Measurements from ENCODE around the gene CHRDL1. TPM values are rescaled to one million over a fixed set of nuclear protein-coding genes. Genes with fewer than 3 reads are reported as not detected.

CHRDL1 gene
- total RNA-seq, 1 experiment from 2014 or later, result 11.1 TPM

GRCh38 chrX:110803506-110803905, 7.9 kb upstream of the CHRDL1 start (continued):
- TF ChIP-seq IRF2 (CRISPR knock-in tag; IDR thresholded peaks at IDR 0.05; ENCODE audit: borderline replicate concordance, low read depth) (no peak), SMAD3 (CRISPR knock-in tag; IDR thresholded peaks at IDR 0.05; ENCODE audit: borderline replicate concordance) (no peak), NFATC4 (CRISPR knock-in tag; IDR thresholded peaks at IDR 0.05) (no peak), JAZF1 (CRISPR knock-in tag; IDR thresholded peaks at IDR 0.05) (no peak), ELF4 (CRISPR knock-in tag; IDR thresholded peaks at IDR 0.05; ENCODE audit: low read depth) (no peak), FOXP1 (CRISPR knock-in tag; IDR thresholded peaks at IDR 0.05; ENCODE audit: borderline replicate concordance) (no peak), ZNF423 (CRISPR knock-in tag; IDR thresholded peaks at IDR 0.05) (no peak), HMGXB4 (CRISPR knock-in tag; IDR thresholded peaks at IDR 0.05) (no peak), CREM (CRISPR knock-in tag; IDR thresholded peaks at IDR 0.05) (no peak)
- TF ChIP-seq, protein P1, sequence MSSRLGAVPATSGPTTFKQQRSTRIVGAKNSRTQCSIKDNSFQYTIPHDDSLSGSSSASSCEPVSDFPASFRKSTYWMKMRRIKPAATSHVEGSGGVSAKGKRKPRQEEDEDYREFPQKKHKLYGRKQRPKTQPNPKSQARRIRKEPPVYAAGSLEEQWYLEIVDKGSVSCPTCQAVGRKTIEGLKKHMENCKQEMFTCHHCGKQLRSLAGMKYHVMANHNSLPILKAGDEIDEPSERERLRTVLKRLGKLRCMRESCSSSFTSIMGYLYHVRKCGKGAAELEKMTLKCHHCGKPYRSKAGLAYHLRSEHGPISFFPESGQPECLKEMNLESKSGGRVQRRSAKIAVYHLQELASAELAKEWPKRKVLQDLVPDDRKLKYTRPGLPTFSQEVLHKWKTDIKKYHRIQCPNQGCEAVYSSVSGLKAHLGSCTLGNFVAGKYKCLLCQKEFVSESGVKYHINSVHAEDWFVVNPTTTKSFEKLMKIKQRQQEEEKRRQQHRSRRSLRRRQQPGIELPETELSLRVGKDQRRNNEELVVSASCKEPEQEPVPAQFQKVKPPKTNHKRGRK (CRISPR knock-in tag; IDR thresholded peaks at IDR 0.05; ENCODE audit: borderline replicate concordance), result no peak

- Mint-ChIP-seq H3K4me3 (peak overlapping the region; percentile 79), H3K9me3 (no peaks in the 10 kb centered on the region), H3K36me3 (no peaks in the 10 kb centered on the region), H3K27ac (no peak overlapping the region), H3K4me1 (peaks cover 19% of the 10 kb centered on the region), H3K27me3 (ENCODE audit: low read depth) (peaks cover 9% of the 10 kb centered on the region)
- CTCF ChIA-PET, result interaction anchor here (0.7 to 1.6 kb wide), 3 partner anchors 41 to 57 kb away, joined by 4 to 6 read pairs (median 4); no protein-coding TSS in a partner anchor
- POLR2A ChIA-PET, result interaction anchor here (1.1 to 1.2 kb wide), 2 partner anchors 18 to 41 kb away, joined by 4 read pairs; no protein-coding TSS in a partner anchor
- no peak for ATAC-seq
- DNase-seq (ENCODE audit: low spot score), result no peak
- TF ChIP-seq ZNF416 (CRISPR knock-in tag; IDR thresholded peaks at IDR 0.05) (no peak), ZNF532 (CRISPR knock-in tag; IDR thresholded peaks at IDR 0.05; ENCODE audit: borderline replicate concordance) (no peak), EMX1 (CRISPR knock-in tag; IDR thresholded peaks at IDR 0.05) (no peak), GRHL2 (CRISPR knock-in tag; IDR thresholded peaks at IDR 0.05; ENCODE audit: insufficient replicate concordance, severe bottlenecking) (no peak), ZNF219 (CRISPR knock-in tag; IDR thresholded peaks at IDR 0.05; ENCODE audit: borderline replicate concordance) (no peak), NFYB (CRISPR knock-in tag; conservative IDR thresholded peaks at IDR 0.05; ENCODE audit: low read depth) (no peak), ZSCAN18 (CRISPR knock-in tag; IDR thresholded peaks at IDR 0.05) (no peak), SOX15 (CRISPR knock-in tag; IDR thresholded peaks at IDR 0.05) (no peak), CBFB (CRISPR knock-in tag; IDR thresholded peaks at IDR 0.05; ENCODE audit: low read depth) (no peak), IRF2 (CRISPR knock-in tag; IDR thresholded peaks at IDR 0.05; ENCODE audit: borderline replicate concordance, low read depth) (no peak), ZNF423 (CRISPR knock-in tag; IDR thresholded peaks at IDR 0.05) (no peak), HMGXB4 (CRISPR knock-in tag; IDR thresholded peaks at IDR 0.05) (no peak)
- TF ChIP-seq, protein P2, sequence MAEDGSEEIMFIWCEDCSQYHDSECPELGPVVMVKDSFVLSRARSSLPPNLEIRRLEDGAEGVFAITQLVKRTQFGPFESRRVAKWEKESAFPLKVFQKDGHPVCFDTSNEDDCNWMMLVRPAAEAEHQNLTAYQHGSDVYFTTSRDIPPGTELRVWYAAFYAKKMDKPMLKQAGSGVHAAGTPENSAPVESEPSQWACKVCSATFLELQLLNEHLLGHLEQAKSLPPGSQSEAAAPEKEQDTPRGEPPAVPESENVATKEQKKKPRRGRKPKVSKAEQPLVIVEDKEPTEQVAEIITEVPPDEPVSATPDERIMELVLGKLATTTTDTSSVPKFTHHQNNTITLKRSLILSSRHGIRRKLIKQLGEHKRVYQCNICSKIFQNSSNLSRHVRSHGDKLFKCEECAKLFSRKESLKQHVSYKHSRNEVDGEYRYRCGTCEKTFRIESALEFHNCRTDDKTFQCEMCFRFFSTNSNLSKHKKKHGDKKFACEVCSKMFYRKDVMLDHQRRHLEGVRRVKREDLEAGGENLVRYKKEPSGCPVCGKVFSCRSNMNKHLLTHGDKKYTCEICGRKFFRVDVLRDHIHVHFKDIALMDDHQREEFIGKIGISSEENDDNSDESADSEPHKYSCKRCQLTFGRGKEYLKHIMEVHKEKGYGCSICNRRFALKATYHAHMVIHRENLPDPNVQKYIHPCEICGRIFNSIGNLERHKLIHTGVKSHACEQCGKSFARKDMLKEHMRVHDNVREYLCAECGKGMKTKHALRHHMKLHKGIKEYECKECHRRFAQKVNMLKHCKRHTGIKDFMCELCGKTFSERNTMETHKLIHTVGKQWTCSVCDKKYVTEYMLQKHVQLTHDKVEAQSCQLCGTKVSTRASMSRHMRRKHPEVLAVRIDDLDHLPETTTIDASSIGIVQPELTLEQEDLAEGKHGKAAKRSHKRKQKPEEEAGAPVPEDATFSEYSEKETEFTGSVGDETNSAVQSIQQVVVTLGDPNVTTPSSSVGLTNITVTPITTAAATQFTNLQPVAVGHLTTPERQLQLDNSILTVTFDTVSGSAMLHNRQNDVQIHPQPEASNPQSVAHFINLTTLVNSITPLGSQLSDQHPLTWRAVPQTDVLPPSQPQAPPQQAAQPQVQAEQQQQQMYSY (CRISPR knock-in tag; IDR thresholded peaks at IDR 0.05), result no peak
- TF ChIP-seq, protein P3, sequence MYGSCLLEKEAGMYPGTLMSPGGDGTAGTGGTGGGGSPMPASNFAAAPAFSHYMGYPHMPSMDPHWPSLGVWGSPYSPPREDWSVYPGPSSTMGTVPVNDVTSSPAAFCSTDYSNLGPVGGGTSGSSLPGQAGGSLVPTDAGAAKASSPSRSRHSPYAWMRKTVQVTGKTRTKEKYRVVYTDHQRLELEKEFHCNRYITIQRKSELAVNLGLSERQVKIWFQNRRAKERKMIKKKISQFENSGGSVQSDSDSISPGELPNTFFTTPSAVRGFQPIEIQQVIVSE (CRISPR knock-in tag; IDR thresholded peaks at IDR 0.05; ENCODE audit: borderline replicate concordance), result no peak
Observed at GRCh38 chrX:110796407-110796697, 735 bp upstream of the CHRDL1 start.

Data from WTC11 (cell line).